DOHH2 (cell line): ENCODE measurements around the gene EML6.

Source experiments
- H3F3A ChIP-seq: fragments of 200-600 bp; sonication (generic), shearing (Covaris generic); 2 replicates; pipeline ENCODE4 v1.6.0; 2016; ENCODE audit warnings: antibody characterized with exemption, mild to moderate bottlenecking; ENCODE audit not compliant: control insufficient read depth, insufficient read depth
- H3K27ac ChIP-seq: fragments of 200-600 bp; sonication (generic); 2 replicates; pipeline ENCODE4 v1.5.1; 2014; ENCODE audit warnings: low read depth, mild to moderate bottlenecking, low read length, moderate library complexity
- H3K27me3 ChIP-seq: fragments of 200-600 bp; sonication (generic); 2 replicates; pipeline ENCODE4 v1.6.1; 2014; ENCODE audit warnings: mild to moderate bottlenecking, low read length, mixed read lengths; ENCODE audit not compliant: control insufficient read depth
- H3K36me3 ChIP-seq: fragments of 200-600 bp; sonication (generic); 2 replicates; pipeline ENCODE4 v1.6.1; 2014; ENCODE audit warnings: mild to moderate bottlenecking, low read length, moderate library complexity, mixed read lengths; ENCODE audit not compliant: control insufficient read depth
- H3K4me1 ChIP-seq: fragments of 200-600 bp; sonication (generic); 2 replicates; pipeline ENCODE4 v1.6.1; 2014; ENCODE audit warnings: mild to moderate bottlenecking, low read length, mixed read lengths; ENCODE audit not compliant: control insufficient read depth
- H3K4me2 ChIP-seq: fragments of 200-600 bp; sonication (generic); 2 replicates; pipeline ENCODE4 v1.6.0; 2014; ENCODE audit warnings: mild to moderate bottlenecking, low read length, moderate library complexity
- H3K4me3 ChIP-seq: fragments of 200-600 bp; sonication (generic); 2 replicates; pipeline ENCODE4 v1.5.1; 2014; ENCODE audit warnings: mild to moderate bottlenecking, low read length, mixed read lengths
- H3K79me2 ChIP-seq: fragments of 200-600 bp; sonication (generic); 2 replicates; pipeline ENCODE4 v1.6.1; 2014; ENCODE audit warnings: mild to moderate bottlenecking, low read length, mixed read lengths; ENCODE audit not compliant: control insufficient read depth
- H3K9me2 ChIP-seq: fragments of 200-600 bp; sonication (generic); replicated peaks from 2 replicates; pipeline ENCODE4 v1.6.1; 2014; ENCODE audit warnings: mild to moderate bottlenecking, low read length, mixed read lengths; ENCODE audit not compliant: control insufficient read depth
- H3K9me3 ChIP-seq: fragments of 200-600 bp; sonication (generic); 2 replicates; pipeline ENCODE4 v1.6.1; 2014; ENCODE audit warnings: antibody characterized with exemption, low read length, mixed read lengths; ENCODE audit not compliant: control insufficient read depth, insufficient read depth
- H4K20me1 ChIP-seq: fragments of 200-600 bp; sonication (generic); 2 replicates; pipeline ENCODE4 v1.6.0; 2014; ENCODE audit warnings: low read depth, mild to moderate bottlenecking, antibody characterized with exemption, low read length, moderate library complexity; ENCODE audit not compliant: control insufficient read depth, insufficient read depth
- CTCF ChIP-seq: fragments of 200-600 bp; sonication (generic); IDR thresholded peaks from one replicate; pipeline ENCODE4 v1.5.1; 2014; ENCODE audit warnings: antibody characterized with exemption, mild to moderate bottlenecking, low read depth, low read length; ENCODE audit not compliant: poor library complexity, severe bottlenecking
- EZH2phosphoT487 ChIP-seq: fragments of 200-600 bp; sonication (generic); IDR thresholded peaks from 2 replicates; pipeline ENCODE4 v1.6.1; 2017; ENCODE audit warnings: borderline replicate concordance, mild to moderate bottlenecking, antibody characterized with exemption, low read length, moderate library complexity, mixed read lengths

Gene EML6

GRCh38 chr2:54726431-54726830, 3.0 kb downstream of the EML6 start:
- no peak overlapping the region for H3K27ac ChIP-seq
- no peaks in the 10 kb centered on the region for H3K9me2 ChIP-seq
- no peak for TF ChIP-seq CTCF
- TF ChIP-seq EZH2phosphoT487 = no peak
- H3K4me1 ChIP-seq = peaks cover 43% of the 10 kb centered on the region
- H3K36me3 ChIP-seq = peaks cover 51% of the 10 kb centered on the region
- H4K20me1 ChIP-seq = no peaks in the 10 kb centered on the region
- no peaks in the 10 kb centered on the region for H3K27me3 ChIP-seq
- peaks cover 11% of the 10 kb centered on the region for H3F3A ChIP-seq
- H3K79me2 ChIP-seq = peaks cover 75% of the 10 kb centered on the region
- no peaks in the 10 kb centered on the region for H3K9me3 ChIP-seq
- peak overlapping the region; percentile 76 for H3K4me3 ChIP-seq
- H3K4me2 ChIP-seq = peak overlapping the region; percentile 88

GRCh38 chr2:54726940-54727339, 3.5 kb downstream of the EML6 start:
- H3K4me3 ChIP-seq = peak overlapping the region; percentile 76
- H3K27ac ChIP-seq = no peak overlapping the region
- TF ChIP-seq CTCF (no peak), EZH2phosphoT487 (no peak)
- H3K36me3 ChIP-seq = peaks cover 54% of the 10 kb centered on the region
- H3K27me3 ChIP-seq = no peaks in the 10 kb centered on the region
- no peaks in the 10 kb centered on the region for H4K20me1 ChIP-seq
- H3F3A ChIP-seq = peaks cover 11% of the 10 kb centered on the region
- H3K4me1 ChIP-seq = peaks cover 38% of the 10 kb centered on the region
- no peaks in the 10 kb centered on the region for H3K9me2 ChIP-seq
- H3K4me2 ChIP-seq = peak overlapping the region; percentile 88
- H3K9me3 ChIP-seq = 0 out of 2 replicates have a peak, but pooled peaks cover 3% of the 10 kb centered on the region
- H3K79me2 ChIP-seq = peaks cover 78% of the 10 kb centered on the region

- H3F3A ChIP-seq = peaks cover 11% of the 10 kb centered on the region
- H4K20me1 ChIP-seq = no peaks in the 10 kb centered on the region
- no peaks in the 10 kb centered on the region for H3K9me2 ChIP-seq
- 0 out of 2 replicates have a peak, but pooled peaks cover 3% of the 10 kb centered on the region for H3K9me3 ChIP-seq
- H3K4me1 ChIP-seq = peaks cover 30% of the 10 kb centered on the region
- H3K27me3 ChIP-seq = no peaks in the 10 kb centered on the region
- no peak overlapping the region for H3K4me3 ChIP-seq
- H3K4me2 ChIP-seq = no peak overlapping the region
- H3K36me3 ChIP-seq = peaks cover 63% of the 10 kb centered on the region
- H3K27ac ChIP-seq = no peak overlapping the region
- peaks cover 72% of the 10 kb centered on the region for H3K79me2 ChIP-seq
- TF ChIP-seq CTCF (no peak), EZH2phosphoT487 (no peak)
Measured at GRCh38 chr2:54728669-54729120, 5.2 kb downstream of the EML6 start.

GRCh38 chr2:54735636-54736035, 12.2 kb downstream of the EML6 start:
- no peak for TF ChIP-seq EZH2phosphoT487
- TF ChIP-seq CTCF = no peak
- H3K27ac ChIP-seq = no peak overlapping the region
- peaks cover 41% of the 10 kb centered on the region for H3K79me2 ChIP-seq
- no peaks in the 10 kb centered on the region for H3K27me3 ChIP-seq
- 0 out of 2 replicates have a peak, but pooled peaks cover 3% of the 10 kb centered on the region for H3K9me3 ChIP-seq
- H3F3A ChIP-seq = no peaks in the 10 kb centered on the region
- no peaks in the 10 kb centered on the region for H3K9me2 ChIP-seq
- peaks cover 18% of the 10 kb centered on the region for H3K36me3 ChIP-seq
- H4K20me1 ChIP-seq = no peaks in the 10 kb centered on the region
- H3K4me3 ChIP-seq = no peak overlapping the region
- peaks cover 40% of the 10 kb centered on the region for H3K4me1 ChIP-seq
- H3K4me2 ChIP-seq = 0 out of 2 replicates have a peak overlapping the region, but pooled peaks have one; percentile 11
